ENCODE data around the gene AKT1S1. TPM values are rescaled to one million over a fixed set of nuclear protein-coding genes. Genes with fewer than 3 reads are reported as not detected.

AKT1S1 gene
- total RNA-seq, 1 donor from 2014 or later, result 33.5 TPM

DNA sequence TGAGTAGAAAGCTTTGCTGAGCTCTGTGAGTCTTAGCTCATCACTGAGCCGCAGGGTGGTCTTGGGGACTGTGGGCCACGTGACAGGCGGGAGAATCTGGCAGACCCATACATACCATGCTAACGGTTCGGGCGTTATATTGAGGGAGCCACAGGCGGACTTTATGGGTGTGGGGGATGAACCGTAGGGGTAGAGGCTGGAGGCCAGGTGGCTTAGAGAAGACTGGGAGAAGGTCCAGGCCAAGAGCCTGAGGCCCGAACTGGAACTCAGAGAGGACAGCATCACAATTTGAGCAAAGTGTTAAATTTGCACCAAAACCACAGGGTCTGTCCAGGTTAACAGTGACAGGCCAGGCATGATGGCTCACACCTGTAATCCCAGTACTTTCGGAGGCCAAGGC lies 36.6 kb upstream of the AKT1S1 start:
- Mint-ChIP-seq H3K27me3 (no peaks in the 10 kb centered on the region), H3K4me3 (no peak overlapping the region), H3K9me3 (no peaks in the 10 kb centered on the region), H3K36me3 (ENCODE audit: low read depth) (peaks cover 75% of the 10 kb centered on the region), H3K4me1 (peaks cover 57% of the 10 kb centered on the region), H3K27ac (peak overlapping the region; percentile 94)
- no peak for DNase-seq
- intact Hi-C loops (cut with micrococcal nuclease), result no loop called here

DNA sequence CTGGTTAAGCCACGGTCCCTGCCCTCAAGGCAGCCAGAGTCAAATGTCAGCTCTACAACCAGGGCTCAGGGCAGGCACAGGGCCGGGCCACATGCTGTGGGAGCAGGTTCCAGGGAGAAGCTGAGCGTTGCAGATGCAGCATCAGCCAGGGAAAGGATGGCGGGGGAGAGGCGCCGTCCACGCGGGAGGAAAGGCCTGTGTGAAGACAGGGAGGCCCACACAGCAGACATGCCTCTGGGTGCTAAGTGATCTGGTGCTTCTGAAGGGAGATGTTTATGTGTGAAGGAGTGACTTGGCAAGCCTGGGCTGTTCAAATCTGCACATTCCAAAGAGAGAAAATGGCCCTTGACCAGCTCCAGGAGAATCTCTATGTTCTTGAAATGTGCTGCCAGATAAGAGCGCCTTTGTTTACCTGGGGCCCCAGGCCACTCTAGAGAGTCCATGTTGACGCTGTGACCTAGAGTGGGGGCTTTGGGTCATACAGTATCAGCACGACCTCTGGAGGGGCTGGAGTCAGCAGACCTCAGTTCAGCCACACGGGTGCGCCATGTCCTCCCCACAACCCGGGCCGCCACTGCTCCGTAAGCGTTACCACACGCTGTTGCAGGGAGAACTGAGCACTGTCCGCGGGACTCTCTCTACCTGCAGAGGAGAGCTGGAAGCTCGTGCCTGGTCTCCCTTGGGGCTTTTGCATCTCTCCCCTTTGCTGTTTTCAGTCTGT lies 36.0 kb upstream of the AKT1S1 start:
- Mint-ChIP-seq H3K4me1 (peaks cover 61% of the 10 kb centered on the region), H3K36me3 (ENCODE audit: low read depth) (peaks cover 75% of the 10 kb centered on the region), H3K9me3 (no peaks in the 10 kb centered on the region), H3K27ac (peak overlapping the region; percentile 94), H3K27me3 (no peaks in the 10 kb centered on the region), H3K4me3 (peak overlapping the region; percentile 53)
- intact Hi-C loops (cut with micrococcal nuclease), result no loop called here
- no peak for DNase-seq

DNA sequence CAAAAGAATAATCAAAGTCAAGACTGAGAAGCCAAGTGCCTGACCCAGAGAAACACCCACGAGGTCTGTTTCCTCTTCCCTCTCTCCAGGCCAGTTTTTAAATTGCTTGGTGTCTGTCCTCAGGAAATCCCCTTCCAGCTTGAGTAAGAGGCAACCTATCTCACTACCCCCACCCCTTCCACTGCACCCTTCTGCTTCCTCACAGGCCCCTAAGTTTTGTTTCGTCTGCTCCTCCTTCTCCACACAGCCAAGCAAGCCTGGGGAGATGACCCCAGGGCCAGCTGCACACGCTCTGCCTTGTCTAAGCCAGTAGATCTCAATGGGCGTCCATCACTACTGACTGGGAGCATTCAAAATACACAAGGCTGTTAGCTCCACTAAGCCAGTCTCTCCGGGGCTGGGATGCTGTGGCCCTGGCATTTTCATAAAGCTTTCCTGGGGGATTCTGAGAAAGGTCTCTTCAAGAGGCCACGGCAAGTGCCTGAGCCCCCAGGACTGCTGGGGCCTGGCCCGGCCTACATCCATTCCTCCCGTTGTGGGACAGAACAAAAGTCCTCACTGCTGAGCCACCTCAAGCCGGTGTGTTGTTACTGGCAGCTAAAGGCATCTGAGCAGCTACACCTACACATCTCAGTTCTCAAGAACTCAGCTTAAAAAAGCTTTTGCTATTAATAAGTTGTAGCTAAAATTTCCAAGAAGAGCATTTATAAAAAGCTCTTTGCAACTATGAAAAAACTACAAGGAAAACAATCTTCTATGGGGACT lies 34.4 kb upstream of the AKT1S1 start:
- peak overlapping the region; percentile 94 for H3K27ac Mint-ChIP-seq
- no peaks in the 10 kb centered on the region for H3K9me3 Mint-ChIP-seq
- peak; percentile 70 for DNase-seq
- peaks cover 65% of the 10 kb centered on the region for H3K4me1 Mint-ChIP-seq
- H3K27me3 Mint-ChIP-seq, result no peaks in the 10 kb centered on the region
- H3K36me3 Mint-ChIP-seq (ENCODE audit: low read depth), result peaks cover 78% of the 10 kb centered on the region
- peak overlapping the region; percentile 72 for H3K4me3 Mint-ChIP-seq
- intact Hi-C loops (cut with micrococcal nuclease), result loop anchor here (1.0 to 2.0 kb wide), 2 partner anchors 14 to 17 kb away; partner anchors contain the start of genes ATF5 and NUP62

DNA sequence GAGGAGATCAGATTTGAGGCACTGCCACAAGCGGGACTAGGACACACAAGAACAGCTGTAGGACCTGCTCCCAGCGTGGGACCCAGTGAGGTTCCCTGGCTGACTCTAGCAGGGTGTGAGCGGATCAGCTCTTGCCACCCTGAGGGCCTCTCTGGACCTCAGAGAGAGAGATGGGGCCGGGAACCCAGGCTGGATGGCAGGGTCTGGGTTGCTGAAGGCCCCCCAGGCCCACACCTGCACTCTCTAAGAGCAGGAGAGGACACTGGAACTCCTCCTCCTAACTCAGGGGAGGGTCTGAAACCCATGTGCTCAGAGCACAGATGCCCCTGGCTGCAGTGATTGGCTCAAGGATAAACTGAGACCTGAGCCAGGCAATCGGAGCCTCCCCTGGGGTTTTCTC lies 33.0 kb upstream of the AKT1S1 start:
- Mint-ChIP-seq H3K27ac (peak overlapping the region; percentile 67), H3K9me3 (no peaks in the 10 kb centered on the region), H3K36me3 (ENCODE audit: low read depth) (peaks cover 81% of the 10 kb centered on the region), H3K4me1 (peaks cover 65% of the 10 kb centered on the region), H3K27me3 (no peaks in the 10 kb centered on the region), H3K4me3 (no peak overlapping the region)
- intact Hi-C loops (cut with micrococcal nuclease), result loop anchor here (2.0 kb wide), 1 partner anchor 19 kb away; the partner anchor contains the start of genes ATF5 and NUP62
- DNase-seq, result no peak

DNA sequence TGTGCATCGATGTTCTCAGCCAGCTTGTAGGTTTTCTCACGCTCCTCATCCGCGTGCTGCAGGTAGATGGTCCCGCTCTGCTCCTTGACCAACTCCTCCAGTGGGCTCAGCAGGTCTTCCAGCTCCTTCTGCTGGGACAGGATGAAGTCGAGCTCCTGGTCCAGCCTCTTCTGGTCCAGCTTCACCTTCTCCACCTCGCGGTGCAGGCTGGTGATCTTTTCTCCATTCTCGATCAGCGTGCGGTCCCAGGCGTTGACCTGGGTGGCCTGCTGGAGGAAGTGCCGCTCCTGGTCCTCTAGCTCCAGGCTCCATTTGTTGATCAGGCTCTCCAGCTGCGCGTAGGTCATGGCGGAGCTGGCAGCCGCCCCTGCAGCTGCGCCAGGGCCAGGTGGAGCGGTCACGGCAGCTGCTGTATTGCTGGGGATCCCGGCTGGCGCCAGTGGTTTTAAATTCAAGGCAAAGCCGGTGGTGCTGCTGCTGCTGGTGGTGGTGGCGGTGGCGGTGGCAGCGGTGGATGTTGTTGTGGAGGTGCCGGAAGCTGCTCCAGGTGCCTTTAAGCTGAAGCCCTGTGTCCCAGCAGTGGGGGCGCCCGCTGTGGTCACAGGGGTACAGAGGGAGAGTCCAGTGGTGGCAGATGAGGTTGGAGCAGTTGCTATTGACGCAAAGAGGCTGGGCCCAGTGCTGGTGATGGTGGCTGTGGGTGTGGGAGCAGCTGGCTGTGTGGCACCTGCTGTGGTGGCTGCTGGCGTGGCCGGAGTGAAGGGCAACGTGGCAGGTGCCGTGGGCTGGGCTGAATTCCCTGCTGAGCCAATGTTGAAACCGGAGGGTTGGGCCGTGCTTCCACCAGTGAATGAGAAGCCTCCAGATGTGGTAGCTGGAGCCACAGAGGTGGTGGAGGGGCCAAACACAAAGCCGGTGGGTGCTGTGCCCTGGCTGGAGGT lies 31.6 kb upstream of the AKT1S1 start:
- Mint-ChIP-seq H3K4me1 (peaks cover 60% of the 10 kb centered on the region), H3K4me3 (no peak overlapping the region), H3K27ac (no peak overlapping the region), H3K36me3 (ENCODE audit: low read depth) (peaks cover 68% of the 10 kb centered on the region), H3K9me3 (no peaks in the 10 kb centered on the region), H3K27me3 (no peaks in the 10 kb centered on the region)
- no peak for DNase-seq
- intact Hi-C loops (cut with micrococcal nuclease), result no loop called here

DNA sequence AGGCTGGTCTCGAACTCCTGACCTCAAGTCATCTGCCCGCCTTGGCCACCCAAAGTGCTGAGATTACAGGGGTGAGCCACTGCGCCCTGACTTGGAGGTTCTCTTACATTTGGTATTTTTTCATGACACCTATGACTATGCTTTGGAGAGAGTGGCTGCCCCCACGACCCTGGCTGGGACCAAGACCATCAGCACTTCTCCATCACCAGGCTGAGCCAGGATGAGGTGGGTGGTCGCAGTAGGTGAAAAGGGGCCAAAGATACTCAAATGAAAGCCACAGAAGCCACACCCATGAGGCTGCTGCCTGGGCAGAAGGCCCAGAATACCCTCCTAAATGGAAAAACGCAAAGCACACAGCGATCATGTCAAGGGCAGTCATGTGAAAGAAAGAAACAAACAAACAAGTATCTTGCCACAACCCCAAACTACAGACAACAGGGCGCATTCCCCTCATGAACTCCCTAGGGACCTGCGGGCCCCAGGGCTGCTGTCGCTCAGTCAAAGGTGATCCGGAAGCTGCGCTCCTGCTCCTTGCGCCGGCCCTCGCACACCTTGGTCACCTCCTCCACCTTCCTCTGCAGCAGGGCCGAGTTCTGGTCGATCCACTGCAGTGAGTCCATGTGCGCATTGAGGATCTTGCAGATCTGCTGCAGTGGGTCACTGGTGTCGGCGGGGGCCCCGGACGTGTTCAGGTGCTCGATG lies 30.7 kb upstream of the AKT1S1 start:
- no peak for DNase-seq
- H3K27ac Mint-ChIP-seq, result peak overlapping the region; percentile 56
- H3K36me3 Mint-ChIP-seq (ENCODE audit: low read depth), result peaks cover 61% of the 10 kb centered on the region
- H3K4me1 Mint-ChIP-seq, result peaks cover 56% of the 10 kb centered on the region
- H3K27me3 Mint-ChIP-seq, result no peaks in the 10 kb centered on the region
- intact Hi-C loops (cut with micrococcal nuclease), result no loop called here
- no peaks in the 10 kb centered on the region for H3K9me3 Mint-ChIP-seq
- no peak overlapping the region for H3K4me3 Mint-ChIP-seq

DNA sequence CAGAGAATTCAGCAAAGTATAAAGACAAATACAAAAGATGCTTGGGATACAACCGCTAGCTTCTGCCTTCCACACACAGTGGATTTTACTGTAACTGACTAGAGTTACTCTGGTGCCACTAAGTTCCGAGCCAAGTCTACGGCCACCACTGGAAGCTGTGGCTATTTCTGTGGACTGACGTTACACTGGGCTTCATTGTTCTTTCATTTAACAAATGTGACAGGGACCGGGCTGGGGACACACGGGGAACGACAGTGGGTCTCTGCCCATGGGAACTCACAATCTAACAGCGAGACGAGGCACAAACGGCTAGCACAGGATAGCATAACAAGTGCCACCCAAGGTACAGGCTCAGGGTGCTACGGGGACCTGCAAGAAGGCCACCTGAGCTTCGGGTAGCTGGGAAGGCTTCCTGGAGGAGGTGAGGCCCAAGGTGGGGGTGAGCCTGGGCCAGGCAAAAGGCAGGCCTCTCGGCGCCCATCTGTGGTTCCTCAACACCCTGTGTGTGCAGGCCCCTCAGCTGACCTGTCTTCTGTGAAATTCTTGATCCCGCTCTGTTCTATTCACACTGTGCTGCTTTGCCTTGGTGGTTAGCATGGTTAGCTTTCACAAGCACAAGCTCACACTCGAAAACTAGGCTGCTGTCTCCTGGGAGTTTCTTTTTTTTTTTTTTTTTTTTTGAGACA lies 29.9 kb upstream of the AKT1S1 start:
- Mint-ChIP-seq H3K4me3 (no peak overlapping the region), H3K27ac (no peak overlapping the region), H3K27me3 (no peaks in the 10 kb centered on the region), H3K9me3 (no peaks in the 10 kb centered on the region), H3K4me1 (peaks cover 51% of the 10 kb centered on the region), H3K36me3 (ENCODE audit: low read depth) (peaks cover 56% of the 10 kb centered on the region)
- intact Hi-C loops (cut with micrococcal nuclease), result no loop called here
- no peak for DNase-seq

DNA sequence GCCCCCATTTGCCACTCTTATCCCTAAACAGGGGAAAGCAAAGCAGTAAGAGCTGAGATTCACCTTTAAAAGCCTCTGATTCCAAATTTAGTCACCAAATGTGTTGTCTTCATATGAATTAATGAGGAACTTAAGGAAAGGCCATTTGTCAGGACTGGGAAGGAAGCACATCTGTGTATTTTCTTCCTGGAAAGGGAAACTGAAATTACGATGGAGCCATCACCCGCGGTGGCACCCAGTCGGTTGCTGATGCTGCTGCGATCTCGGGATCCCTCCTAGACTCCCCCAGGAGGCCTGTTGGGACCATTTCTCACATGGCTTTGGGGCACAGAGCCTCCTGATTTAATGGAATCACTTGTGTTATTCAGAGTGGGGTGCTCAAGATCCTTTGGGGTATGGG lies 27.0 kb upstream of the AKT1S1 start:
- H3K27ac Mint-ChIP-seq, result peak overlapping the region; percentile 63
- no peak for DNase-seq
- no peak overlapping the region for H3K4me3 Mint-ChIP-seq
- peaks cover 38% of the 10 kb centered on the region for H3K36me3 Mint-ChIP-seq (ENCODE audit: low read depth)
- no peaks in the 10 kb centered on the region for H3K9me3 Mint-ChIP-seq
- intact Hi-C loops (cut with micrococcal nuclease), result no loop called here
- H3K4me1 Mint-ChIP-seq, result peaks cover 43% of the 10 kb centered on the region
- no peaks in the 10 kb centered on the region for H3K27me3 Mint-ChIP-seq

DNA sequence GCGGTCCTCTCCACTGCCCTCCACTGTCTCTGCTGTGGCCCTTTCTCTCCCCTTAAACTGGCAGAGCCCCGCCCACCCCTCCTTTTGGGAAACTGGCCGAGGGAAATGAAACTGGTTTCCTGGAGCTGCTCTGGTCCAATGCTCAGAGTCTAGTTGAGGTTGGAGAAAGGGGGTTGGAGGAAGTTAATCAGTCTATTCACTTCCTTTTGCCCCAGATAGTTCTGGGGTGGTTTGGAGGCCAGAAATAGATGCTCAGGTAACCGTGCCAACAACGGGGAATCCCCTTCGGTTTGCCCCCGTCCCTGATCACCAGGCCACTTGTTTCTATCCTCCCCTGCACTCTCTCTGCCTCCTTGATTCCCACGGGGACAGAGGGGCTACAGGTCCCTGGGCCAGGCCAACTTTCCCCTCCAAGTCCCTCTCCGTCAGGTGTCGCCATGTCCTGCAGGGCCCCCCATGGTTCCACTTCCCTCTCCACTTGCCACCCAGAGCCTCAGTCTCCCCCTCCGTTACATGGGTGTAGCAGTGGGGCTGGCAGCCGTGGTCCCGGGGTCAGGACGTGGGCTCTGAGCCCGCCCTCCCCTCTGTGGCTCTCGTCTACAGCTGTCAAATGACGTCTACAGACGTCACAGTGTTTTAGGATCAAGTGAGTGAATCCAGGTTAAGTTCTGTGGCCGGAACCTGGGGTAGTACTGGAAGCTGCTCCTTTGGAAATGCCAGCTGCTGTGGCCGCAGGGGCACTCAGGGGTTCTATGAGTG lies 19.9 kb upstream of the AKT1S1 start, which contains the start of gene IL4I1:
Gene IL4I1 (minus strand): TSS at position 25 of the 759 bp plus-strand sequence. CDS start 727 bp downstream, outside the sequence.
- H3K27me3 Mint-ChIP-seq, result peaks cover 2% of the 10 kb centered on the region
- H3K27ac Mint-ChIP-seq, result peak within 1 kb of the TSS; percentile 100
- peaks cover 51% of the 10 kb centered on the region for H3K4me1 Mint-ChIP-seq
- H3K9me3 Mint-ChIP-seq, result no peaks in the 10 kb centered on the region
- H3K36me3 Mint-ChIP-seq (ENCODE audit: low read depth), result peaks cover 14% of the 10 kb centered on the region
- peak; percentile 88 for DNase-seq
- intact Hi-C loops (cut with micrococcal nuclease), result loop anchor here (1.0 kb wide), 5 partner anchors 14 to 84 kb away; partner anchors contain the start of genes AKT1S1, ATF5, FUZ and NUP62
- peak within 1 kb of the TSS; percentile 89 for H3K4me3 Mint-ChIP-seq

DNA sequence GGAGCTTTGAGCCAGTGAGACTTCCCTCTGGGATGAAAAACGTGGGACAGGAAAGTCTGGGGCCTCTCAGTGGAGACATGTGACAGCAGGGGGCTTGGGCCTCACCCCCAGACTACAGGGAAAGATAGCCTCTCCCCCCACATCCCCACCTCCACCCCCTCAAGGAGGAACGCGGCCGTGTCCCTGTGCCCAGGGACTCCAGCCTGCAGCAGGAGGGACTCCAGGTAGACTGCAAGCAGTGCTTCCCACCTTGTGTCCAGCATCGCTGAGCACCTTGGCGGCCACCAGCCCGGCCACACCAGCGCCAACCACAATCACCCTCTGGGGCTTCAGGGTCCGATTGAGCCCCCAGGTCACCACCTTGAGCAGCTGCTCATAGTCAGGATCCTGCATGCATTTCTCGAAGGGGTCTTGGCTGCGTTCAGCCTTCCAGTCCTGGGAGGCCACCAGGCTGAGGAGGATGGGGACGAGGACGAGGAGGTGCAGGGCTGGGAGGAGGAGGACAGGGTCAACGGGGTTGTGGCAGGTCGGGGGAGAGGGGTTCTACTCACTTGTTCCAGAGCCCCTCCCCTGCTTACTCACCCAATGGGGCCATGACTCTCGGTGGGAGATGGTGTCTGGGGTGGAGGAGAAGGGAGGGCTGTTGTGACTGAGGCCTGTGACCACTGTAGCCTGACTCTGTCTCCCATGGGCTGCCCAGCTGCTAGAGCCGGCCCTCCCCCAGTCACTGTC lies 18.6 kb upstream of the AKT1S1 start:
- Mint-ChIP-seq H3K27ac (peak overlapping the region; percentile 100), H3K36me3 (ENCODE audit: low read depth) (peaks cover 14% of the 10 kb centered on the region), H3K4me1 (peaks cover 52% of the 10 kb centered on the region)

DNA sequence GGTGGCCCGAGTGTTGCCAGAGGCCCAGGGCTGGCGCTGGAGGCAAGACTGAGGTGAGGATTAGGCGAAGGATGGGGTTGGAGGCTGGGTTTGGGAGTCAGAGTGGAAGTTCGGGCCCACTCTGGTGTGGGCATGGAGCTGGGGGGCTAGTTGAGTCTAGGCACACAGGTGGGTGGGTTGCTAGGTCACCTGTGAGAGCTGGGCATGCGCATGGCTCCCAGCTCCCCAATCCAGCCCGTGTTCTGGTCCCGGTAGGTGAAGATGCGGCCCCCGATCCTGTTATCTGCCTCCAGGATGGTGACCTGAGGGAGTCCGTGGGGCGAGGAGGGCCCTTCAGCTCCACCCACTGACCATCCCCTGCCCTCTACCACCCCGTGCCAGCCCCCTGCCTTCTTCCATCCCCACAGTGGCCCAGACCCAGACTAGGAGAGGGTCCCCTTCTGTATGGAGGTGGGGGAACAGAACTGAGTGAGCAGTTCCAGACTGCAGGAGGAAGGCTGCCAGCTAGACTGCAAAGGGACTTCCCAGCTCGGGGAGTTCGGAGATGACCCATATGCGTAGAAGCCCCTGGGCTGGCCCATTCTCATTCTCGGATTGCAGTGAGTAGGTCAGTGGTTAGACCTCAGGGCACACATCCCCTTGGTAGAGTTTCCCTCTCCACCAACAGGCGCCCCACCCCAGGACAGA lies 17.9 kb upstream of the AKT1S1 start:
- peak; percentile 70 for DNase-seq
- intact Hi-C loops (cut with micrococcal nuclease), result no loop called here
- H3K4me3 Mint-ChIP-seq, result peak overlapping the region; percentile 89
- peak overlapping the region; percentile 84 for H3K27ac Mint-ChIP-seq
- H3K4me1 Mint-ChIP-seq, result peaks cover 50% of the 10 kb centered on the region
- no peaks in the 10 kb centered on the region for H3K9me3 Mint-ChIP-seq
- peaks cover 18% of the 10 kb centered on the region for H3K36me3 Mint-ChIP-seq (ENCODE audit: low read depth)
- peaks cover 2% of the 10 kb centered on the region for H3K27me3 Mint-ChIP-seq

More for the DNA sequence above, 18.6 kb upstream of the AKT1S1 start:
- no peaks in the 10 kb centered on the region for H3K9me3 Mint-ChIP-seq
- H3K4me3 Mint-ChIP-seq, result peak overlapping the region; percentile 89
- peak; percentile 67 for DNase-seq
- H3K27me3 Mint-ChIP-seq, result peaks cover 2% of the 10 kb centered on the region
- intact Hi-C loops (cut with micrococcal nuclease), result no loop called here
